ENCODE results near the gene MAGEA9B.
"Not testable (repeated sequence)": the region's sequence is repeated elsewhere in the genome, so short reads cannot be mapped to it uniquely, and the experiment has no call there.

Gene MAGEA9B

GRCh38 chrX:149540131-149540620 is 47.1 kb downstream of the MAGEA9B start:
- Histone ChIP-seq H3K36me3 (ENCODE audit: insufficient read depth, low read length) (no peaks in the 10 kb centered on the region), H3K4me3 (ENCODE audit: low read length) (peak overlapping the region; percentile 65), H2AFZ (ENCODE audit: low read depth, low read length) (no peak overlapping the region), H3K9me3 (ENCODE audit: low read length) (no peaks in the 10 kb centered on the region), H3K4me1 (ENCODE audit: insufficient read depth, low read length) (no peaks in the 10 kb centered on the region), H3K27me3 (ENCODE audit: insufficient read depth, low read length) (no peaks in the 10 kb centered on the region)

- no peaks in the 10 kb centered on the region for H3K4me1 ChIP-seq (ENCODE audit: insufficient read depth, low read length)
- peak overlapping the region; percentile 60 for H3K4me3 ChIP-seq (ENCODE audit: low read length)
- peaks cover 3% of the 10 kb centered on the region for H3K36me3 ChIP-seq (ENCODE audit: insufficient read depth, low read length)
- H3K9me3 ChIP-seq (ENCODE audit: low read length): no peaks in the 10 kb centered on the region
- H2AFZ ChIP-seq (ENCODE audit: low read depth, low read length): no peak overlapping the region
- H3K27me3 ChIP-seq (ENCODE audit: insufficient read depth, low read length): no peaks in the 10 kb centered on the region
These were observed 47.8 kb downstream of the MAGEA9B start for GRCh38 chrX:149539283-149540130.

- not testable (repeated sequence) for H3K9me3 ChIP-seq (ENCODE audit: low read length); H3K36me3 ChIP-seq (ENCODE audit: insufficient read depth, low read length); H3K4me1 ChIP-seq (ENCODE audit: insufficient read depth, low read length); H2AFZ ChIP-seq (ENCODE audit: low read depth, low read length); H3K27me3 ChIP-seq (ENCODE audit: insufficient read depth, low read length); H3K4me3 ChIP-seq (ENCODE audit: low read length)
These were observed 49.8 kb downstream of the MAGEA9B start for GRCh38 chrX:149537474-149537873.

GRCh38 chrX:149534926-149535602 is 52.2 kb downstream of the MAGEA9B start:
- not testable (repeated sequence) for H3K4me1 ChIP-seq (ENCODE audit: insufficient read depth, low read length); H3K27me3 ChIP-seq (ENCODE audit: insufficient read depth, low read length); H2AFZ ChIP-seq (ENCODE audit: low read depth, low read length); H3K4me3 ChIP-seq (ENCODE audit: low read length); H3K9me3 ChIP-seq (ENCODE audit: low read length); H3K36me3 ChIP-seq (ENCODE audit: insufficient read depth, low read length)

GRCh38 chrX:149533999-149534398 is 53.3 kb downstream of the MAGEA9B start:
- H3K9me3 ChIP-seq (ENCODE audit: low read length); H3K4me1 ChIP-seq (ENCODE audit: insufficient read depth, low read length); H3K27me3 ChIP-seq (ENCODE audit: insufficient read depth, low read length); H3K4me3 ChIP-seq (ENCODE audit: low read length); H3K36me3 ChIP-seq (ENCODE audit: insufficient read depth, low read length); H2AFZ ChIP-seq (ENCODE audit: low read depth, low read length): not testable (repeated sequence)

- not testable (repeated sequence) for H3K9me3 ChIP-seq (ENCODE audit: low read length); H3K4me3 ChIP-seq (ENCODE audit: low read length); H3K27me3 ChIP-seq (ENCODE audit: insufficient read depth, low read length); H3K4me1 ChIP-seq (ENCODE audit: insufficient read depth, low read length); H2AFZ ChIP-seq (ENCODE audit: low read depth, low read length); H3K36me3 ChIP-seq (ENCODE audit: insufficient read depth, low read length)
These were observed 54.4 kb downstream of the MAGEA9B start for GRCh38 chrX:149532868-149533267.
